SK-MEL-5 (cell line): ENCODE measurements around the gene TAAR8. TPM values are rescaled to one million over a fixed set of nuclear protein-coding genes. Genes with fewer than 3 reads are reported as not detected.
"Not testable (repeated sequence)": the region's sequence is repeated elsewhere in the genome, so short reads cannot be mapped to it uniquely, and the experiment has no call there.

Experiments
- DNase-seq: peaks from one replicate; pipeline ENCODE4 v3.0.0-alpha.2; 2016; ENCODE audit warnings: low read depth, low spot score
- in situ Hi-C: cut with HindIII; loops from 2 replicates; pipeline ENCODE4 v1.10.0; 2016; ENCODE audit warnings: low sequenced_read_pairs, high pct_unique_total_duplicates, low pct_unique_long_range_greater_than_20kb
- small RNA-seq, 2 experiments: library from RNA; depleted of rRNA; stranded (forward); fragments of <200 nt; gene quantifications; one replicate each; pipeline ENCODE3, GENCODE V24; 2014
- total RNA-seq: library from RNA; depleted of rRNA; stranded (reverse); fragments of >200 nt; shearing (Covaris generic); gene quantifications from 2 replicates; pipeline ENCODE4 v1.2.3, GENCODE V29; 2014; rRNA removed

The TAAR8 gene
- total RNA-seq, 1 experiment from 2014 or later = not detected

- no peak for DNase-seq
- in situ Hi-C loops = no loop called here
Measured at GRCh38 chr6:132592855-132593254, 40.4 kb downstream of the TAAR8 start.

- DNase-seq = no peak
- in situ Hi-C loops = no loop called here
Measured at GRCh38 chr6:132596201-132596600, 43.7 kb downstream of the TAAR8 start.

GRCh38 chr6:132598473-132598872 lies 46.0 kb downstream of the TAAR8 start:
- DNase-seq = peak; percentile 35
- in situ Hi-C loops = no loop called here

- in situ Hi-C loops, DNase-seq: not testable (repeated sequence)
Measured at GRCh38 chr6:132600900-132601299, 48.4 kb downstream of the TAAR8 start.

Small RNA genes within 50 kb of the gene (small RNA-seq; reads per million reads assigned to genes)
- 0 reads per million in 2 experiments for gene TAAR7P

Other genes starting within 250 kb of the TAAR8 start
- gene MOXD1, start 151.2 kb upstream of the TAAR8 start, total RNA-seq = 17.2 and 17.6 TPM in 2 replicates
- 87.6 and 107 TPM in 2 replicates for gene STX7, start 39.6 kb upstream of the TAAR8 start, total RNA-seq
- not detected in 2 replicates for gene TAAR9, start 14.4 kb upstream of the TAAR8 start, total RNA-seq
- gene TAAR6, start 17.6 kb downstream of the TAAR8 start, total RNA-seq = not detected in 2 replicates
- not detected in 2 replicates for gene TAAR5, start 37.1 kb downstream of the TAAR8 start, total RNA-seq
- gene TAAR2, start 71.6 kb downstream of the TAAR8 start, total RNA-seq = not detected in 2 replicates
- gene TAAR1, start 106.5 kb downstream of the TAAR8 start, total RNA-seq = not detected in 2 replicates
- gene VNN1, start 161.4 kb downstream of the TAAR8 start, total RNA-seq = not detected in 2 replicates
- gene VNN2, start 205.2 kb downstream of the TAAR8 start, total RNA-seq = 0.08 and 0.34 TPM in 2 replicates
- gene SLC18B1, start 246.0 kb downstream of the TAAR8 start, total RNA-seq = 47.2 and 54.8 TPM in 2 replicates